HG03097 (cell line): Measurements from ENCODE around the gene PHLDB2.

Source experiments
- ATAC-seq: cut with Tn5 transposase; IDR thresholded peaks from one replicate; pipeline ENCODE4 v1.9.1; 2021; ENCODE audit not compliant: unreplicated experiment, low FRiP score

Gene PHLDB2

GRCh38 chr3:111921181-111921580 lies 62.1 kb downstream of the PHLDB2 start:
- ATAC-seq = no peak

- no peak for ATAC-seq
These were observed 64.2 kb downstream of the PHLDB2 start for GRCh38 chr3:111923095-111923771.

GRCh38 chr3:111923806-111924205 lies 64.7 kb downstream of the PHLDB2 start:
- ATAC-seq = no peak

- no peak for ATAC-seq
These were observed 65.2 kb downstream of the PHLDB2 start for GRCh38 chr3:111924283-111924682.

GRCh38 chr3:111926266-111926676 lies 67.2 kb downstream of the PHLDB2 start:
- no peak for ATAC-seq

- no peak for ATAC-seq
These were observed 69.5 kb downstream of the PHLDB2 start for GRCh38 chr3:111928613-111929012.

- no peak for ATAC-seq
These were observed 70.4 kb downstream of the PHLDB2 start for GRCh38 chr3:111929484-111929883.

GRCh38 chr3:111932946-111933345 lies 73.9 kb downstream of the PHLDB2 start:
- no peak for ATAC-seq

- ATAC-seq = no peak
These were observed 77.3 kb downstream of the PHLDB2 start for GRCh38 chr3:111936191-111936841.

- ATAC-seq = no peak
These were observed 77.9 kb downstream of the PHLDB2 start for GRCh38 chr3:111936967-111937366.

- ATAC-seq = no peak
These were observed 78.8 kb downstream of the PHLDB2 start for GRCh38 chr3:111937871-111938270.

- no peak for ATAC-seq
These were observed 80.8 kb downstream of the PHLDB2 start for GRCh38 chr3:111939873-111940272.

GRCh38 chr3:111943533-111943932 lies 84.5 kb downstream of the PHLDB2 start:
- ATAC-seq = no peak

GRCh38 chr3:111944372-111944771 lies 85.3 kb downstream of the PHLDB2 start:
- ATAC-seq = no peak

- ATAC-seq = no peak
These were observed 88.2 kb downstream of the PHLDB2 start for GRCh38 chr3:111947231-111947630.

- ATAC-seq = no peak
These were observed 89.7 kb downstream of the PHLDB2 start for GRCh38 chr3:111948786-111949185.

- ATAC-seq = no peak
These were observed 90.6 kb downstream of the PHLDB2 start for GRCh38 chr3:111949712-111950111.

GRCh38 chr3:111951032-111951431 lies 92.0 kb downstream of the PHLDB2 start:
- no peak for ATAC-seq

GRCh38 chr3:111952086-111952485 lies 93.0 kb downstream of the PHLDB2 start:
- no peak for ATAC-seq

- no peak for ATAC-seq
These were observed 93.9 kb downstream of the PHLDB2 start for GRCh38 chr3:111952866-111953450.

- ATAC-seq = no peak
These were observed 95.3 kb downstream of the PHLDB2 start for GRCh38 chr3:111954228-111954990.
